Lower leg skin (tissue), 3 donors: ENCODE data around the gene KCNK4.

Source experiments
- CTCF ChIP-seq, 3 donors: fragments of 450-650 bp; IDR thresholded peaks; one replicate each; pipeline ENCODE4 v1.5.1; 2016; ENCODE audit warnings: antibody characterized with exemption in 3 of 3, mild to moderate bottlenecking in 3 of 3, moderate library complexity in 2 of 3
- POLR2A ChIP-seq, 2 donors: fragments of 450-650 bp; IDR thresholded peaks; one replicate each; pipeline ENCODE4 v1.6.1; 2016 to 2017; ENCODE audit warnings: antibody characterized with exemption in 2 of 2, mild to moderate bottlenecking in 1 of 2, moderate library complexity in 1 of 2

- TF ChIP-seq CTCF (IDR thresholded peaks at IDR 0.05): no peak
- no peak for TF ChIP-seq POLR2A (IDR thresholded peaks at IDR 0.05)
Observed at GRCh38 chr11:64304032-64304315, 12.9 kb downstream of the KCNK4 start.
